AG09319 (cell line): Measurements from ENCODE around the gene GADD45G.

Source experiments
- DNase-seq: peaks from one replicate; pipeline ENCODE4 v3.0.0-alpha.2; 2010; ENCODE audit warnings: low read depth; ENCODE audit errors: extremely low read depth
- CTCF ChIP-seq: IDR thresholded peaks from 2 replicates; pipeline ENCODE4 v1.5.1; 2011; ENCODE audit warnings: low read depth, mild to moderate bottlenecking, inconsistent platforms, low read length, moderate library complexity

Gene GADD45G

GRCh38 chr9:89633404-89633803 lies 28.6 kb downstream of the GADD45G start:
- DNase-seq, result no peak
- TF ChIP-seq CTCF, result no peak

- DNase-seq, result no peak
- TF ChIP-seq CTCF, result no peak
Measured at GRCh38 chr9:89633920-89634319, 29.1 kb downstream of the GADD45G start.

- no peak for DNase-seq
- no peak for TF ChIP-seq CTCF
Measured at GRCh38 chr9:89634995-89635742, 30.4 kb downstream of the GADD45G start.

GRCh38 chr9:89635816-89636215 lies 31.0 kb downstream of the GADD45G start:
- no peak for TF ChIP-seq CTCF
- no peak for DNase-seq

- TF ChIP-seq CTCF, result no peak
- no peak for DNase-seq
Measured at GRCh38 chr9:89637787-89638186, 33.0 kb downstream of the GADD45G start.

- DNase-seq, result no peak
- TF ChIP-seq CTCF, result no peak
Measured at GRCh38 chr9:89638359-89638758, 33.5 kb downstream of the GADD45G start.

GRCh38 chr9:89638893-89639292 lies 34.1 kb downstream of the GADD45G start:
- no peak for DNase-seq

More at GRCh38 chr9:89638893-89639292, 34.1 kb downstream of the GADD45G start:
- no peak for TF ChIP-seq CTCF
